GM21576 (cell line): ENCODE measurements around the gene FOXD4L4.
"Not testable (repeated sequence)": the region's sequence is repeated elsewhere in the genome, so short reads cannot be mapped to it uniquely, and the experiment has no call there.

Experiments used
- ATAC-seq: cut with Tn5 transposase; IDR thresholded peaks from one replicate; pipeline ENCODE4 v1.9.1; 2021; ENCODE audit warnings: mild to moderate bottlenecking, moderate library complexity; ENCODE audit not compliant: unreplicated experiment

Gene FOXD4L4

GRCh38 chr9:65737096-65737564, at the start of gene FOXD4L4:
FOXD4L4 (plus strand) TSS chr9:65737146; CDS start chr9:65737146, 0 bp downstream.
- not testable (repeated sequence) for ATAC-seq

- not testable (repeated sequence) for ATAC-seq
Measured at GRCh38 chr9:65703550-65703949, 33.4 kb upstream of the FOXD4L4 start.

- ATAC-seq = not testable (repeated sequence)
Measured at GRCh38 chr9:65714445-65714844, 22.5 kb upstream of the FOXD4L4 start.

- not testable (repeated sequence) for ATAC-seq
Measured at GRCh38 chr9:65738133-65738532, 1.2 kb downstream of the FOXD4L4 start.
